Islet precursor cell (in vitro differentiated cells): ENCODE results near the gene SURF1.
"Not testable (repeated sequence)": the region's sequence is repeated elsewhere in the genome, so short reads cannot be mapped to it uniquely, and the experiment has no call there.

Experiments
- DNase-seq: peaks from one replicate; pipeline ENCODE4 v3.0.0-alpha.2; 2018

Gene SURF1

GRCh38 chr9:133320421-133320881, 35.8 kb downstream of the SURF1 start:
- DNase-seq = no peak

GRCh38 chr9:133317551-133317950, 38.7 kb downstream of the SURF1 start:
- not testable (repeated sequence) for DNase-seq

DNA sequence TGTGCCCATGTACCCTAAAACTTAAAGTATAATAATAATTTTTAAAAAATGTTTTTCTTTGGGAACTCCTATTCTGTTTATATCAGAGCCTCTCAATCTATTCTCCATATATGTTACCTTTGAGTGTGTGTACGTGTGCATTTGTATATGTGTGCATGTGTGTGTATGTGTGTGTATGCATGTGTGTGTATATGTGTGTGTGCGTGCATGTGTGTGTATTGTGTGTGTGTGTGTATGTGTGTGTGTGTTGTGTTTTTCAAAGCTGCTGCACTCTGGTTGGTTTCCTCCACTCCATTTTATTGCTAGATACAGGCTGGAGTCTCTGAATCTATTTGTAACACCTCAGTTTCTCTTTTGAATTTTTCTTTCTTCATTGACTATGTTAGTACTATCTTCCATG, 40.3 kb downstream of the SURF1 start:
- no peak for DNase-seq

- no peak for DNase-seq
Measured at GRCh38 chr9:133309608-133310007, 46.7 kb downstream of the SURF1 start.

GRCh38 chr9:133307301-133307700, 49.0 kb downstream of the SURF1 start:
- no peak for DNase-seq

DNA sequence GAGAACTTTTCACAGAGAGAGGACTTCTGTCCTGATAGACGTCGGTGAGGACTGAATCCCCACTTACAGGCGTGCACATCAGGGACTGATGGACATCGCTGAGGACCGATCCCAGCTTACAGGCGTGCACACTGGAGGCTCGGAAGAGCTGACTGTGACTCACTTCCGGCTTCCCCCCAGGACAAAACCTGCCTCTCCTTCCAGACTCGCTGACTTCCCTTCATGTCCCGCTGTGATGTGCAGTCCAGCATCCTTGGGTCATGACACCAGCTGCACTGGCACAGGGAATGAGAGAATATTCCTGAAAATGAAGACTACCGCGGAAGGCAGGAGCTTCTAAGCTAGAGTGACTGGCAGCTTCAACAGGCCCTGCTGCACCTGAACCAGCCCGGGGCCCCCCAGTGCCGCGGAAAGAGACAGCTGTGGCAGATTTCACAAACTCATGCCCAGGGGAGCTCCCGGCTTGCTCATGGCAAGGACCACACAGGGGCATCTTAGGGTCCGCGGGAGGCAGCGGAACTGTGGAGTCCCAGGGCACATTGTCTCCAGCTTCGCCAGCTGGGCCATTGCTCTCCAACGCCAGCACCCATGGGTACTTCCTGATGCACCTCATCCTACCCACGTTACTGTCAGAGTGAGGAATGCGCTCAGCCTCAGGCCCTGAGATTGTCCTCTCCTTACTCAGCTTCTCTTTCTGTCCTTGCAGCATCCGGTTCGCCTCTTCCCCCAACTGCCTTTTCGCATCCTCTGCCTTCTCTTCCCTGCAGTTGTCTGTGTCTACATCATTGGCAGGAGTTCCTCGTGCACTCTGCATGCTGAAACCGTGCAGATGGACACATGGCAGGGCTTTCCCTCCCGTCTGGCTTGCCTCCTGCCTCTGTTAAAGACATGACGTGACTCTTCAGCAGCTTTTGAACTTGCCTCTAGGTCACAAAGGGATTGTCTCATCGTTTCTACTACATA, 49.8 kb downstream of the SURF1 start:
- DNase-seq = no peak

GRCh38 chr9:133305731-133306130, 50.6 kb downstream of the SURF1 start:
- DNase-seq = no peak

- no peak for DNase-seq
Measured at GRCh38 chr9:133304477-133305377, 51.6 kb downstream of the SURF1 start.

- DNase-seq = no peak
Measured at GRCh38 chr9:133304158-133304470, 52.2 kb downstream of the SURF1 start.

DNA sequence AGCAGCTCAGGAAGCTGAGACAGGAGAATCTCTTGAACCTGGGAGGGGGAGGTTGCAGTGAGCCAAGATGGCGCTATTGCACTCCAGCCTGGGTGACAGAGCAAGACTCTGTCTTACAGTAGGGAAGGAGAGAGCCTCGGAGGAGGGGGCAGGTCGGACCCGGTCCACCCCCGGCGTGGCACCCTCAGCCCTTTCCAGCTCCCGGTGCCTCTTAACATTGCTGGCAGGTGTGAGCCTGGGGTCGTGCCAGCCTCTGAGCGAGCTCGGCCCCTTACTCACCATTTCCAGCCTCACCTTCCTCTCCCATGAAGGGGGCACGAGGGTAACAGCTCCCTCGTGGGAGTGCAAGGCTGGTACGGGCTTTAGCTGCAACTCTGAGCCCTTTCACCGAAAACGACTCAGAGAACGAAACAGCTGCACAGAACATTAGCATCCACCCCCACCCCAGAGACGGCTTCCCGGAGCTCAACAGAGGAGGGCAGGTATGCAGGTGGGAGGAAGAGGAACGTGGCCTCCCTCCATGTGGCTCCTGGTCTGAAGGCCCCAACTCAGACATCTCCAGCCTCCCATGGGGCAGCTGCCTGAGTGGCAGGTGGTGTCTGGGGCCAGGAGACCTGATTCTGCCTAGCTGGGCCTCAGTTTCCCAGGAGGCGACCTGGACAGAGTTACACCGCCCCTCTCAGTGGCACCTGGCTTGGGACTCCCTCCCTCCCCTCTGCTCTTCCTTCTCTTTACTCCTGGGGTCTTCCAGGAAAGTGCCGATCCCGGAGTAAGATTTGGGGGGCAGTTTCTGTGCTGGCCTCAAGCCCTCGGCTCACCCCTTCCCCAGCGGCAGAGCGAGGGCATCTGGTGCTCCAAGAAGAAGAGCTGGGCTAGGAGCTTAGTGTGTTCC, 52.8 kb downstream of the SURF1 start:
- no peak for DNase-seq
